ENCODE measurements around the gene RAP1GAP2.

- TF ChIP-seq EZH2 (IDR thresholded peaks at IDR 0.05; ENCODE audit: insufficient read depth, poor library complexity, severe bottlenecking) (no peak), EZH2phosphoT487 (IDR thresholded peaks at IDR 0.05; ENCODE audit: insufficient read depth, low read depth) (no peak)
These were observed 12.4 kb downstream of the RAP1GAP2 start for GRCh38 chr17:2808367-2809335.
